Left renal pelvis (tissue), 4 donors: ENCODE data around the gene ZNF831. TPM values are rescaled to one million over a fixed set of nuclear protein-coding genes. Genes with fewer than 3 reads are reported as not detected.

Experiments
- DNase-seq, 4 donors: peaks; one replicate each; pipeline ENCODE4 v3.0.0-alpha.2; 2013; ENCODE audit warnings: low read depth in 4 of 4, low spot score in 3 of 4
- polyA plus RNA-seq, 4 donors: library from polyadenylated mRNA; unstranded; fragments of 120-200 nt; gene quantifications; one replicate each; pipeline ENCODE4 v1.2.1, GENCODE V29; 2013; ENCODE audit not compliant: insufficient read length in 4 of 4

Gene ZNF831
- polyA plus RNA-seq, 4 donors: 0.06 to 0.11 (median 0.09) TPM

DNA sequence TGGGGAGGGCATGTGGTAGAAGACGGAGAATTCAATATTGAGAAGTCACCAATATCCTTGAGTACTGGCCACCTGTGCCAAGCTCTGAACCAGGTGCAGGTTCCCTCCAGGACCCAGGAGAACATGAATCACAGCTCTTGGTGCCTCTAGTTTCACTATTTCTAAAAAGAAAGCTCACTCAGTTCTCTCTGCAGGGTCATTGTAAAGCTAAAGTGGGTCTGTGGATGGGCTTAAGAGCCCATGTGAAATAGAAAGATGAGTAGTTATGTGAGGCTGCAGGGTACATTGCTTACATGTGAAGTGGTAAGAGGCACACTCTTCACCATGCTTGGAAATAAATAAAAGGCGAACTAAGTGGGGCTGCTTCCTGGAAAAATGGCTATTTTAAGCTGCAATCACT is 43.6 kb downstream of the ZNF831 start:
- no peak for DNase-seq

DNA sequence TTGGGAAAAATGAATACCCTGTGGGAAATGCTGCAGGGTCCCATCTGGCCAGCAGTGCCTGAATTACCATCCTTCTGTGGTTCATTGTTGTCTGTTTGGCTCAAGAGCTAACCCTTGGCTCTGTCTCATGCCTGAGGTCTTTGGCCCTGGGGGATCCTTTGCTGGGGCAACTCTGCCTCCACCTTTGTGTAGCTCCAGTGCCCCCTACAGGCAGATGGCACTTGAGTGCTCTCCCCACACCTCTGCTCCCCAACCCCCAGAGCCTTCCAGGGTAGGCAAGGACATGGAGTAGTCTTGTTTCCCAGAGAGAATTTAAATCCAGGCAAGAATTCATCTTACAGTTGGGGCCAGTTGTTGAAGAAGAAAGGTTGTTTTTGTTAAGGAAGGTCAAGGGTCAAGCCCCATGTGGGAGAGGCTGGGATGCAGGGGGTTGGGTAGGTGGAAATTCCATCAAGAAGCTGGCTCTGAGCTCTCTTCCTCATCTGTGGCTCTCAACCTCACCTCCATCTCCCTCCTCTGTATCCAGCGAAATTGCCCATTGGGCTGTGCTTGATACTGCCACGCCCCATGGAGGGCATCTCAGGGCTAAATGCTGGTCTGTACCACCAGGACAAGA is 44.2 kb downstream of the ZNF831 start:
- DNase-seq: no peak

DNA sequence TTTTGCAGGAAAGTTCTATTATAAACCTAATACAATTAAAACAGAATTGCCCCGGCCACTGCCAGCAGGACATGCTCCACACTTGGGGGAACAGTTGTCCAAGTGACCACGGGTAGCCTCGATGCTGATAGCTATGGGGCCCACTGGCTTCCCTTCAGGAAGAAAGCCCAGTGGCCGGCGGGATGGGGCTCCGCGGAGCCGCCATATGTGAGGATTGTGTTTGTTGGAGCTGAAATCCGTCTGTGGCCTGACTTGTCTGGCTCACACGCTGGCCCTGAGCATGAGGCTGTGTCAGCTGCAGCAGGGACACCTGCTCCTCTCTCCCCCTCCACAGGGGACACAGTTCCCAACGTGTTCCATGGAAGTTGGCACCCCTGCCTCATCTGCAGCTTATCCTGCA is 46.6 kb downstream of the ZNF831 start:
- DNase-seq: no peak

DNA sequence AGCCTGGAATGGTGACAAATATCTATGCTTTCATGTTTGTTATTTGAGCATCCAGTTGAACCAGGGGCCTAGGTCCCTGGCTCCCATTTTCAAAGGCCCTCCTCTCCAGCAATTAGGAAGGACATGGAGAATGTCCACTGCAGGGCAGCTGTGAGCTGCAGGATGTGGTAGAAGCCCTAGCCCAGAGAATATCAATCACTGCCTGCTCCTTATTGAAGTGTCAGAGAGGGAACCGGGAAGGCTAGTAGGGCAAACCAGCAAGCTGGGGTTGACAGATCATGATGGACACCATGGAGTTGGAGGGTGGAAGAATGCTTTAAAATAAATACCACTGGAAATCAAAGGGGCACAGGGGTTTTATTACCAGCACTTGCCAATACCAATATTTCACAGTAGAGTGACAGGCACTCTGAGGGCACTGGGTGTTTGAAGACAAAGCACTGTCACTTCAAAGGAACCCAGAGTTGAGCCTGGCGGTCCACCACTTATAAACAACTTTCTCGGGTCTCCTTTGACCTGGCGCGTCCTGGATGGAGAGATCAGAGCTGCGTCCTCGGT is 47.7 kb downstream of the ZNF831 start:
- DNase-seq: no peak

DNA sequence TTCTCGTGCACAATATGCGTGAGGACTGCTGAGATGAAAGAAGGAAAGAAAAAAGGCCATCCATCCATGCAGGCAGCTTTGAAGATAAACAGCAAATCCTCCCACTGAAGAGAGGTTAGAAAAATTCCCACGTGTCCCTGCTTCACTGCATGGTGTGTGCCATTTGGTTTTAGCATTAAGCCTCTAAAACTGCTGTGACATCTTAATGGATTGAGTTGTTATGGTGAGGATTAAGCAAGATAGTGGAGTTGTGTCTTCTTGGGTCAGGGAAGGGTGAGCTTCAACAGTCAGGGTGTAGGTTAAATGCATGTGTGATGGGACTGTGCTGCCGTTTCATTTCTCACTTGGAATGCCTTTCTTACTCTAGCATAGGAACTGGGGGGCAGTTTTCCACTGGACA is 50.5 kb downstream of the ZNF831 start:
- no peak for DNase-seq

DNA sequence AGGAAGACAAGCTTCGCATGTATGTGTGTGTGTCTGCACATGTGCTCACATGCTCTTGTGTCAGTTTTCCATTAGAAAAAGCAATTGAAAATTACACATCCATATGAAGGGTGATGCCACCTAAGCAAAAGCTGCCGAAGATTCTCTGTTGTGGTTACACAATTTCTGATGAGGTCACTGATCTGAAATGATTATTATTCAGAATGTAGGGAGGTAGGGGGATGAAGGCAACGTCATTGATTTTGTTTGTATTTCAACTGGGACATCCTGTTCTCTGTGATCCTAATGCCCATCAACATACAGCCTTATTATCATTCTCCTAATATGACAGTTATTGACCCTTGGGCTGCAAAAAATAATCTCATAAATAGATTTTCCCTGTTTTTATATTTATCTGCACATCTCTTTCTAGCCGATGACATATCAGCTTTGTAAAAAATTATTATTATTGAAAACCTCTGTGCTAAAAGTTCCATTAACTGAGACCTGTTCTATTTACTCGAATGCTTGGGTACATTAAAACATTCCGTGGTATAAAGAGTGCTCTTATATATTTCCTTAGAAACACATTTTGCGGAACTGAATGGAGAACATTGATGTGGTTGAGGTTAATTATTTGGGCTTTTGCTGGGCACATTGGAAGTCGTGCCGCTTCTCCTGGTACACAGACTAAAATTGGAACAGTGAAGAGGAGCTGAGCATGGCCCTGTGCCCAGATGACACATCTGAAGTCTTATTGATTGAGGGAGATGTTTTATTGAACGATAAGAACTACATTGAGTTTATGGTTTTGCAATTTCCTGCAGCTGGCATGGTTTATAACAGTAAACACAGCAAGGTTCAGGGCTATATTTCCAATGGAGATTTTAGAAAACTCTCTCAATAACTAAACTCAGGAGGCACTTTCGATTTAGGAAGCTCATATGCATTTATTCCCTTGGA is 51.3 kb downstream of the ZNF831 start:
- DNase-seq: no peak

DNA sequence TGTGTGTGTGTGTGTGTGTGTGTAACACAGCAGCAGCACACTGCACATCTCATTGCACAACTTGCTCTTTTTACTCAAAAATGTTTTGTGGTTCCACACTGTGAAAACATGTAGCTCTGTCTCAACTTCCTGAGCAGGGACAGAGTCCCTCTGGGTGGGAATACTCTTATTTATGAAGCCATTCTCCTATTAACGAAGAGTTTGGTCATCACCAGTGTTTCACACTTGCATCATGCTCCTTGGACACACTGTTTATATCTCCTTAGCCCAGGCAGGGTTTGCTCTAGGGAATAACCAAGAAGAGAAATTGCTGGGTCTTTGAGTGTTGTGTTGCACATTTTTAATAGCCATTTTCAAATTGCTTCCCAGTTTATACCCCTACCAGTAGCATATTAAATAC is 53.6 kb downstream of the ZNF831 start:
- DNase-seq: no peak

DNA sequence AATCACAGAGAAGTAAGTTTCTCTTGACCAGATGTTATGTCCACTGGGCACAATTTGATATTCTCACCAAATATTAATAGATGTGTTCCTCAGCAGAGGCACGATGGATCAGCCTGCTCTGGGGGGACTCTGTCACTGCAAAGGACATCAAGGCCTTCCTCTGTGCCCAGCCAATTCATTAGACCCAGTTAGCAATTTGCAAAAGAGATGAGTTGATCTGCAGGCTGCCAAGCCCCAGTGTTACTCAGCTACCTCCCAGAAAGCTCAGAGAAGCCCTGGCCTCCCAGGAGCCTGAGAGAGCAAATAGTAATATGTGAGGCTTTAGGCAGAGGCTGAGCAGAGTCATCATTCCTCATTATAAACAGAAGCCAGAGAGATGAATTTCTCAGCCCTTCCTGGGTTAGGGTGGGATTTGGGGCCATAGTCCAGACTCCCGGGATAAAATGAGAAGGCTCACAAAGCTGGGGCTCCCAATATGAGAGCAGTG is 54.2 kb downstream of the ZNF831 start:
- no peak for DNase-seq

DNA sequence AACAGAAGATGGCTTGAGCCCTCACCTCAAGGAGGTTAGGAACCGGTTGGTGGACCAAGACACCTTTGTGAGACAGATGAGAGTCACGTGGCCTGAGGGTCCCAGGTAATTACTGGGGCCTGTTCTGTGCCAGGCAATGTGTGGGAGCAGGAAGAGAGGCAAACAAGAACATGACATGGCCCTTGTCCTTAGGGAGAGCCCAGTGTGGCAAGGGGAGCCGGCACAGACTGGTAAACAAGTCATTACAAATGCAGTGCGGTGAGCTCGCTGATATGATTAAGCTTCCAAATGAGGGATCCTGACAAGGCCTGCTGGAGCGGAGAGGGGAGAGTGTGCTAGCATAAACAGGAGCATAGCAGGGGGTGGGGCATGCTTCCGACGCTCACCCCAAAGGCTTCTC is 55.6 kb downstream of the ZNF831 start:
- no peak for DNase-seq

DNA sequence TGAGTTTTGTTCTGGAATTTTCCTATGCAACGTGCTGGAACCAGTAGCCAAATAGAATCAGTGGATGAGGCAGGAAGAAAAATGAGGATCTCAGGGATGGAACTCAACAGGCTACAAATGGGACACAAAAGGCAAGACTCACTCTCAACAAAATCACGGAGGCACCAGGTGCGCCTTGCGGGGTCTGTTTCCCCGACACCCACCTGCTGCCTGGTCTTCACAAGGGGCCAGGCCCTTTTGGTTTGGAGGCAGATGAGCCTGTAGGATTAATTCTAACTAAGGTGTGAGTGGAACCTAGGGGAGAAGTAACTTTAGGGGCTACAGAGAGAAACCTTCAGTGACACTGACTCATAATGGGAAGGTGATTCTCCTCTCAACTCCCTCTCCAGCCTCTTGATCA is 56.5 kb downstream of the ZNF831 start:
- DNase-seq: no peak

DNA sequence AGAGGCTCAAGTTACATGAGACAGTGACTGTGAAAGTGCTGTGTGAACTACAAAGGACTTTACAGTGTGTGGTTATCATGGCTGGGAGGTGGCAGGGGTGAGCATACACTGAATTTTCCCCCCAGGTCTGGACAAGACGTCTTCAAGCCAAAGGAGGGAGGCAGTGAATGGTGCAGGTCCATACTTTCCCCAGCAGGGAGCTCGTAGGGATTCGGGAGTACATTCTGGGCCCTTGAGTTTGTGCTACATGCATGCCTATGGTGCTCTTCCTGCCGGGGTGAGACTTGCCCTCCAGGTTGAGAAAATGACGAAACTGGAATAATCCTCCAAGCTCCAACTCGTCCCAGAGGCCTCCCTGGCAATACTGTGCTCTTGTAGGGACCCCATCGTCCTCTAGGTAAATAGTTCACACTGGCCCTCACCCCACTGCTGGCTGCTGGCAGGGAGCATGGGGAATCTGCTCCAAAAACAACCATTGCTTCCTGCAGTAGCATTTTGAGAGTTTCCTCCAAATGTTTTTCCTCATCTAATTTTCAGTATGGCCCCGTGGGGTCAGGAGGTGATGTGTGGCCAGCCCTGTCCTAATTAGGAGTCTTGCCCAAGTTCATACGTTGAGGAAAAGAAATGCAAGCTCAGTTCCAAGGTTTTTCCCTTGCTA is 57.6 kb downstream of the ZNF831 start:
- DNase-seq: peak in 1 of 4 donors; percentile 26

DNA sequence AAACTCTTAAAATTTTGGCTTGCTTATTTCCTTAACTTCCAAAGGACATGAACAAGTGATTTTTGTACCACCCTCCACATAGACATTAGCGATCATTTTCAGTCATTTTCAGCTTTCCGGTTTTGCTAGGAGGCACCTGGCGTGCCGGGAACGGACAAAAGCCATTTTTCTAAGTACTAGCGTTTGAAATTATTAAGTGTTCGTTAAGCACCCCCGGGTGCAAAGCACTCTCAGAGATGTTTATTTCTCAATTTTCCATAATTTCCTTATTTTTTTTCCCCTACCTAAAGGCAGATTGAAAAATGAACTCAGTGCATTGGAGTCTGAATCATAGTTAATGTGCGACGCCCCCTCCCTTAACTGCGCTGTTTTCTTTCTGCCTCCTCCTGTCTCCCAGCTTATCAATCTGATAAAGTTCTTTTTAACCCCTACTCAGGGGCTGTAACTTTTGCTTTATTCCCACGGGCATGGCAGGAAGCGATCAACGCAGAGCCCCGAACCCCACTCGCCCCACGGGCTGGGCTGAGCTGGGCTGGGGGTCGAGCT is 58.2 kb downstream of the ZNF831 start:
- DNase-seq: peak in 1 of 4 donors; percentile 16

DNA sequence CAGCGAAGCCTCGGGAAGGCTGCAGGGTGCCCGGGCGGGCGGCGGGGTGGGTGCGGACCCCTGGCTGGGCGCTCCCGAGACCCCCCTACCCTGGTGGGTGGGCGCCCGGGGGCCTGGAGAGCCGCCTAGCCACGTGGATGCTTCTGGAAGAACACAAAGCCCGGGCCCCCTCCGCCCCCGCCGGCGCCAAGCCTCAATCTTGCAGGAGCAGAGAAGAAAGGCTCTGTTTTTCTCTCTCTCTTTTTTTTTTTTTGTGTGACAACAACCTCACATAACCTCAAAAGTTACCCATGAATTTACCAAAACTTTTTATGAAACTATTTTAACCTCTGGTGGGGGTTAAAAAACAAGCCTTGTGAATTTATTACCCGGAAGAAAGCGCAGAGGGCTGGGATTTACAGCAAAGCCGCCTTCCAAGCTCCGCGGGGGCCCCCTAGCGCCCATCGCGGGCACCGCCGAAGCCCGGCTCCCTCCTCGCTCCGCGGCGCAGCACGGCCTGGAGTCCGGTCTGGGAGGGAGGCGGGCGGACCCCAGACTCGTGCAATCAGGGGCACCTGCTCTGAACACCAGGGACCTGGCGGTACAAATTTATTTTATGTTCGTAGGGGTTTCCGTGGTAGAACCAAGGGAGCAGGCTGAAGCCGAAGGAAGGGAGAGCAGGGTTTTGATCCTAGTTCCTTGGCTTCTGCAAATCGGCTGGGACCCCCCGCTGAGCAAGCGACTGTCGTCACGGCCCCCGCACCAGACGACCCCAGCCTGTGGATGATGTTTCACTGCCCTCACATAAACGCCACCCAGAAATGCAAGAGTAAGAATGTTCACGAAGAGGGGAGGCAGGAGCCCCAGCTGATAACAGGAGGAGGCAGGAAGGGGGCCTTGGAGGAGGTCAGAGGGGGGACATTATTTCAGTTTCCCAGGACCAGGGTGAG is 58.9 kb downstream of the ZNF831 start:
- DNase-seq: peak; percentile 68 to 73 (median 71)

DNA sequence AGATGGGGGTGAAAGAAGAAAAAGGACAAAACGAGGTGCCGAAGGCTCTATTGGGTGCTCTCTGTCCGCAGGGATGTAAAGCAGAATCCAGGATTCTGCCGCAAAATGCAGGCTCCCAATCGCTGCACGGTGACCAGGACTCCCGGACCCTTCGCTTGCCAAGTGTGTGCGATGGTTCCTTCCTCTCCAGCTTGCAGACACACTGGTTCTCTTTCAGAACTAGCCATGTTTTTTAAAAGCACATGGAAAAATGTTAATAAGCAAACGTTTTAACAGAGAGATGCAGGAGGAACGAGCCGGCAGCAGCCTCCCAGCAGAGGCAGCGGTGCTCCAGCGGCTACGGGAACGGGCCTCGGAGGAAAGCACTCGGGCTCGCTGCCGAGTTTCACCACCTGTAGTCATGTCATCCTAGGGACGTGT is 59.6 kb downstream of the ZNF831 start:
- peak in 1 of 4 donors; percentile 14 for DNase-seq

DNA sequence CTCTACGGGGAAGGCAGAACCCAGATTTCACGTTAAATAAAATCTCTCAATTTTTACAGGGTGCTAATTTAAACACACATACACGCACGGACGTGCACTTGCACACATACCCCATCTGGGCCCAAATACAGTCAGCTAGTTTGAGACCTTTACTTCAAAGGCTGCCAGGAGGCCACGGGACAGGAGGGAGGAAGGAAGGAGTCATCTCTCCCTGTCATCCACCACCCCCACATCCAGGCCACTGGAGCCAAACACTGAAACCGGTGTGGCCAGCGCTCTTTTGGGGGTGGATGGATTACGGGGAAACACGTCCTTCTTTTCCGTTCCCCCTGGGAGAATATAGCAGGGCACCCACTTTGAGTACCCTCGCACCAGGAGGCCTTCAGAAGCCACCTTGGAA is 60.1 kb downstream of the ZNF831 start:
- DNase-seq: no peak

DNA sequence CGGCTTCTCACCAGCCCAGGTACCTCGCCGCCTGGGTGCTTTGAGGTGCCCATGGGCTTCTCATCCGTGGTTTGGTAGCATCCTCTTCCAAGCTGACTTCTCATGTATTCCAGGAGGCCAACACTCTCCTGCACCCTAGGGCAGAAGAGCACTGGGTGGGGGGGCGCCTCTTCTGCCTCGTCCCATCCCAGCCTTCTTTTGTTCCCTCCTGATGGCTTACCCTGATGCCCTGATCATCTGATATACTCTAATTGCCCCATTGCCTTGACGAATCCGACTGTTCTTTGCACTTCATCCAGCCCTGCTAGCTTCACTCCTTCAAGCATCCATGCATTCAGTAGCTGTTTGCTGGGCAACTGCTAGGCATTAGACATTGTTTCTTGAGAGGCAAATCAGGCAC is 60.6 kb downstream of the ZNF831 start:
- DNase-seq: no peak

DNA sequence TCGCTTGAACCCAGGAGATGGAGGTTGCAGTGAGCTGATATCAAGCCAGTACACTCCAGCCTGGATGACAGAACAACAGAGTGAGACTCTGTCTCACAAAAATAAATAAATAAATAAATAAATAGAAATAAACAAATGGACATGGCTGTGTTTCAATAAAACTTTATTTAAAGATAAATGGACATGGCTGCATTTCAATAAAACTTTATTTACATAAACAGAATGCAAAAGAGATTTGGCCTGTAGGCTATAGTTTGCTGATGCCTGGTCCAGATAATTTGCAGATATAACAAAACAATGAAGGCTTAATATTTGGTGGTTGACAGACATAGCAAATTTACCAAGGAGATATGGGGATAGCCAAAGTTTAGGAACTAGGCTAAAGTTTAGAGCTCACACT is 66.8 kb downstream of the ZNF831 start:
- no peak for DNase-seq

DNA sequence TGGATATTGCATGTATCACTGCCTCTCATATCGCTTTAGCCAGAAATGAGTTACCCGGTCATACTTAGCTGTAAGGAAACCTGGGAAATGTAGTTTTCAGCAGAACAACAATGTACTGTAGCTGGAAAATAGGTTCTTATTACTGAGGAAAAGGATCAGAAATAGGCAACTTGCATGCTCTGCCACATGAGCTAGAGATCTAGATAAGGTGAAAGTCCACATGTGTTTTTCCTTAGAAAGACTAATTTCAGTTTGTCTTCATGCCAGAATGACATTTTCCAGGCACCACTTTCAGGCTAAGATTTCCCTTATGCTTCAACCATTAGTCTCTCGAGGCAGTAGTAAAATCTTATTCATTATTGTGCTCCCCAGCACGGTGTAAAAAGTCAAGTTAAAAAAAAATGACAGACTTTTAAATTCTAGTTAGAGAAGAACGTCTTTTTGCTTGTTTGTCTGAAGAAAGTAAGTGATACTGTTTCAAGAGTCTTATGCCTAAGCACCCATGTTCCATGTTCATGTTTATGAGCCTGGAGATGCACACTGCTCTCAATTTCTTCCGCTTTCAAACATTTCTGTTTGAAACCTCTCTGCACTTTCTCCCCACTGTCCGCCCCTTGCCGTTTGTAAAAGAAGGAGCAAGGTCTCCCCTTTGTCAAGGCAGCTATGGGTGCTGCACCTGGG is 67.6 kb downstream of the ZNF831 start:
- no peak for DNase-seq

DNA sequence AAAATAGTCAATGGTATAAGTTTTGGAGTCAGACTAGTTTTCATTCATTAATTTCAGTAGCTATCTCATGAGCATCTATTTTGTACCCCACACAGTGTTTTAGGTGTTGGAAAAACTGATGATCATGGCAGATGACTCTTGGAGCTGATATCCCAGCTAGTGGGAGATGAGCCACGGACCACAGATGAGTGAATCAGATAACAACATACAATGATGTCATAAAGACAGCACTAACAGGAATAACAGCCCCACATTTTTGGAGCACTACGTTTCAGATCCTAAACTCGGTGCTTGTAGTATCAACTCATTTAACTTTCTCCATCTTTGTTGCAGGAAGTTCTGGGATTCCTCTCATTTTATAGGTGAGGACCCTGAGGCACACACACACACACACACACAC is 69.0 kb downstream of the ZNF831 start:
- no peak for DNase-seq
